ENCODE data around the gene ZDHHC1. TPM values are rescaled to one million over a fixed set of nuclear protein-coding genes. Genes with fewer than 3 reads are reported as not detected.
A peak's percentile ranks its signal among the peaks of the same experiment; 100 is the strongest.

The ZDHHC1 gene
- total and polyA plus RNA-seq, 2 of the 13 experiments (the other 11 are each of a cell fraction or from before 2014, with no cell fraction given), result 0.51 to 1.1 TPM

GRCh38 chr16:67430504-67430976 is 14.3 kb upstream of the ZDHHC1 start (continued):
- TF ChIP-seq PRDM10 (CRISPR knock-in tag; IDR thresholded peaks at IDR 0.05; ENCODE audit: low read depth) (no peak), NCOA5 (CRISPR knock-in tag; IDR thresholded peaks at IDR 0.05) (no peak), ZNF547 (CRISPR knock-in tag; IDR thresholded peaks at IDR 0.05) (peak; percentile 82), HOXA3 (CRISPR knock-in tag; IDR thresholded peaks at IDR 0.05) (peak; percentile 31; the same call in 1 of the 2 replicates), DBP (CRISPR knock-in tag; IDR thresholded peaks at IDR 0.05; ENCODE audit: not compliant biosample characterization) (peak; percentile 88), CCDC6 (CRISPR knock-in tag; IDR thresholded peaks at IDR 0.05) (peak; percentile 95; the same call in 1 of the 2 replicates), ZUFSP (CRISPR knock-in tag; IDR thresholded peaks at IDR 0.05; ENCODE audit: borderline replicate concordance) (no peak), ZFP36 (IDR thresholded peaks at IDR 0.05; ENCODE audit: borderline replicate concordance, low read depth, low read length, partially characterized antibody) (no peak), ZFAT (CRISPR knock-in tag; conservative IDR thresholded peaks at IDR 0.05) (0 out of 2 replicates have a peak, but pooled peaks have one; percentile 31), ZFP41 (CRISPR knock-in tag; IDR thresholded peaks at IDR 0.05; ENCODE audit: borderline replicate concordance) (no peak; the same call in 1 of the 2 replicates), FOXP4 (CRISPR knock-in tag; IDR thresholded peaks at IDR 0.05) (no peak), ZNF512B (CRISPR knock-in tag; IDR thresholded peaks at IDR 0.05; ENCODE audit: borderline replicate concordance) (no peak)
- TF ChIP-seq, protein P1, sequence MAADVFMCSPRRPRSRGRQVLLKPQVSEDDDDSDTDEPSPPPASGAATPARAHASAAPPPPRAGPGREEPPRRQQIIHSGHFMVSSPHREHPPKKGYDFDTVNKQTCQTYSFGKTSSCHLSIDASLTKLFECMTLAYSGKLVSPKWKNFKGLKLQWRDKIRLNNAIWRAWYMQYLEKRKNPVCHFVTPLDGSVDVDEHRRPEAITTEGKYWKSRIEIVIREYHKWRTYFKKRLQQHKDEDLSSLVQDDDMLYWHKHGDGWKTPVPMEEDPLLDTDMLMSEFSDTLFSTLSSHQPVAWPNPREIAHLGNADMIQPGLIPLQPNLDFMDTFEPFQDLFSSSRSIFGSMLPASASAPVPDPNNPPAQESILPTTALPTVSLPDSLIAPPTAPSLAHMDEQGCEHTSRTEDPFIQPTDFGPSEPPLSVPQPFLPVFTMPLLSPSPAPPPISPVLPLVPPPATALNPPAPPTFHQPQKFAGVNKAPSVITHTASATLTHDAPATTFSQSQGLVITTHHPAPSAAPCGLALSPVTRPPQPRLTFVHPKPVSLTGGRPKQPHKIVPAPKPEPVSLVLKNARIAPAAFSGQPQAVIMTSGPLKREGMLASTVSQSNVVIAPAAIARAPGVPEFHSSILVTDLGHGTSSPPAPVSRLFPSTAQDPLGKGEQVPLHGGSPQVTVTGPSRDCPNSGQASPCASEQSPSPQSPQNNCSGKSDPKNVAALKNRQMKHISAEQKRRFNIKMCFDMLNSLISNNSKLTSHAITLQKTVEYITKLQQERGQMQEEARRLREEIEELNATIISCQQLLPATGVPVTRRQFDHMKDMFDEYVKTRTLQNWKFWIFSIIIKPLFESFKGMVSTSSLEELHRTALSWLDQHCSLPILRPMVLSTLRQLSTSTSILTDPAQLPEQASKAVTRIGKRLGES (CRISPR knock-in tag; IDR thresholded peaks at IDR 0.05; ENCODE audit: borderline replicate concordance), result no peak

Data from HepG2 (cell line).